Gastroesophageal sphincter (tissue), 4 donors: ENCODE results near the gene ITGA6. TPM values are rescaled to one million over a fixed set of nuclear protein-coding genes. Genes with fewer than 3 reads are reported as not detected.

ENCODE experiments used
- ATAC-seq: fragments of 150-250 bp; one replicate; pipeline ENCODE4 v1.9.1; 2016; ENCODE audit warnings: mild to moderate bottlenecking, moderate library complexity
- H3K27ac ChIP-seq, 4 donors: fragments of 200-600 bp; sonication (generic) in 3 of 4; 1 replicate in 3 of 4; 2 replicates in 1 of 4; pipeline ENCODE4 v1.5.1; 2016 to 2019
- H3K27me3 ChIP-seq: fragments of 200-600 bp; sonication (generic); one replicate; pipeline ENCODE4 v1.5.1; 2019
- H3K36me3 ChIP-seq, 2 donors: fragments of 200-600 bp; sonication (generic); one replicate each; pipeline ENCODE4 v1.5.1; 2019; ENCODE audit warnings: control low read depth in 1 of 2
- H3K4me1 ChIP-seq, 3 donors: fragments of 200-600 bp; sonication (generic); 1 replicate in 2 of 3; 2 replicates in 1 of 3; pipeline ENCODE4 v1.5.1; 2016 to 2019; ENCODE audit warnings: control low read depth in 2 of 3
- H3K4me3 ChIP-seq, 2 donors: fragments of 200-600 bp; sonication (generic); one replicate each; pipeline ENCODE4 v1.5.1; 2019; ENCODE audit warnings: mild to moderate bottlenecking in 1 of 2, moderate library complexity in 1 of 2
- H3K9me3 ChIP-seq, 3 donors: fragments of 200-600 bp; sonication (generic); one replicate each; pipeline ENCODE4 v1.5.1; 2017 to 2019; ENCODE audit warnings: control low read depth in 2 of 3
- CTCF ChIP-seq, 4 experiments: fragments of 200-600 bp in 2 of 4; fragments of 450-650 bp in 2 of 4; sonication (generic) in 1 of 4; IDR thresholded peaks; one replicate each; pipeline ENCODE4 v1.5.1; 2017 to 2019; ENCODE audit warnings: antibody characterized with exemption in 4 of 4, mild to moderate bottlenecking in 2 of 4, moderate library complexity in 2 of 4
- EP300 ChIP-seq: sonication (generic); formaldehyde crosslinking; IDR thresholded peaks from one replicate; pipeline ENCODE4 v1.6.1; 2017; ENCODE audit warnings: antibody characterized with exemption, mild to moderate bottlenecking
- POLR2A ChIP-seq, 2 donors: fragments of 450-650 bp; IDR thresholded peaks; one replicate each; pipeline ENCODE4 v1.6.1; 2017; ENCODE audit warnings: antibody characterized with exemption in 2 of 2, mild to moderate bottlenecking in 2 of 2, moderate library complexity in 1 of 2
- POLR2AphosphoS5 ChIP-seq: sonication (generic); formaldehyde crosslinking; IDR thresholded peaks from one replicate; pipeline ENCODE4 v1.6.1; 2017; ENCODE audit warnings: antibody characterized with exemption
- WGBS, 2 donors: methylation state at CpG; one replicate each; pipeline ENCODE4 v1.1.5; 2018; ENCODE audit warnings: low coverage in 1 of 2; 5-methylcytosine and 5-hydroxymethylcytosine counted together
- total RNA-seq, 4 donors: library from RNA; depleted of rRNA; stranded (reverse); fragments of >200 nt; gene quantifications; one replicate each; pipeline ENCODE4 v1.1.0, GENCODE V29; 2016

ITGA6 gene
- total RNA-seq, 4 donors from 2014 or later, result 32.5 to 62.2 (median 48.7) TPM

- Histone ChIP-seq H3K36me3 (no peaks in the 10 kb centered on the region), H3K27ac (no peak overlapping the region), H3K4me3 (no peak overlapping the region), H3K9me3 (no peaks in the 10 kb centered on the region), H3K27me3 (peaks cover 34% of the 10 kb centered on the region), H3K4me1 (peaks cover 0 to 16% (median 0%) of the 10 kb centered on the region in 3 donors)
- ATAC-seq, result no peak
- TF ChIP-seq CTCF (IDR thresholded peaks at IDR 0.05), result no peak
- TF ChIP-seq POLR2A (IDR thresholded peaks at IDR 0.05), result no peak
- no peak for TF ChIP-seq POLR2AphosphoS5
- TF ChIP-seq EP300, result no peak
- WGBS, 2 donors, result 52 to 70% methylated on average over 4 of the region's 4 CpGs
These were observed 30.1 kb downstream of the ITGA6 start for GRCh38 chr2:172457536-172457935.

GRCh38 chr2:172458561-172459124, 31.3 kb downstream of the ITGA6 start:
- peaks cover 0 to 20% (median 0%) of the 10 kb centered on the region in 3 donors for H3K4me1 ChIP-seq
- no peaks in the 10 kb centered on the region for H3K9me3 ChIP-seq
- H3K27me3 ChIP-seq, result peaks cover 45% of the 10 kb centered on the region
- H3K36me3 ChIP-seq, result no peaks in the 10 kb centered on the region
- 43 to 65% methylated on average over 2 to 4 of the region's 4 CpGs for WGBS, 2 donors
- H3K27ac ChIP-seq, result no peak overlapping the region
- no peak for ATAC-seq
- H3K4me3 ChIP-seq, result no peak overlapping the region
- no peak for TF ChIP-seq EP300
- TF ChIP-seq CTCF (IDR thresholded peaks at IDR 0.05), result no peak
- no peak for TF ChIP-seq POLR2A (IDR thresholded peaks at IDR 0.05)
- TF ChIP-seq POLR2AphosphoS5, result no peak

- H3K9me3 ChIP-seq, result no peaks in the 10 kb centered on the region
- WGBS, 2 donors, result 40 to 64% methylated on average over 1 of the region's 1 CpG
- no peaks in the 10 kb centered on the region for H3K36me3 ChIP-seq
- peak overlapping the region in 1 of 4 donors; percentile 4 for H3K27ac ChIP-seq
- no peak for TF ChIP-seq POLR2AphosphoS5
- TF ChIP-seq CTCF (IDR thresholded peaks at IDR 0.05), result no peak
- no peak for TF ChIP-seq EP300
- no peak for TF ChIP-seq POLR2A (IDR thresholded peaks at IDR 0.05)
- H3K4me1 ChIP-seq, result peaks cover 0 to 32% (median 0%) of the 10 kb centered on the region in 3 donors
- no peak overlapping the region for H3K4me3 ChIP-seq
- ATAC-seq, result no peak
- peaks cover 42% of the 10 kb centered on the region for H3K27me3 ChIP-seq
These were observed 33.4 kb downstream of the ITGA6 start for GRCh38 chr2:172460780-172461201.

- TF ChIP-seq CTCF (IDR thresholded peaks at IDR 0.05) (peak; percentile 22 to 77 (median 44)), EP300 (no peak)
- 20 to 33% methylated on average over 1 of the region's 11 CpGs for WGBS, 2 donors
- peak overlapping the region in 1 of 4 donors; percentile 4 for H3K27ac ChIP-seq
- H3K27me3 ChIP-seq, result peaks cover 41% of the 10 kb centered on the region
- peaks cover 0 to 32% (median 0%) of the 10 kb centered on the region in 3 donors for H3K4me1 ChIP-seq
- H3K4me3 ChIP-seq, result no peak overlapping the region
- no peaks in the 10 kb centered on the region for H3K9me3 ChIP-seq
- H3K36me3 ChIP-seq, result no peaks in the 10 kb centered on the region
- peak; percentile 34 for ATAC-seq
These were observed 34.4 kb downstream of the ITGA6 start for GRCh38 chr2:172461591-172462372.
